Fibroblast of skin of scalp (primary cell): ENCODE results near the gene PRND. TPM values are rescaled to one million over a fixed set of nuclear protein-coding genes. Genes with fewer than 3 reads are reported as not detected.
"Not testable (repeated sequence)": the region's sequence is repeated elsewhere in the genome, so short reads cannot be mapped to it uniquely, and the experiment has no call there.

Experiments used
- DNase-seq: peaks from one replicate; pipeline ENCODE4 v3.0.0-alpha.2; 2013
- polyA plus RNA-seq, 2 experiments: library from polyadenylated mRNA; unstranded; fragments of 120-200 nt; gene quantifications; one replicate each; pipeline ENCODE4 v1.2.1, GENCODE V29; 2013; ENCODE audit not compliant: insufficient read length in 2 of 2

Gene PRND, protein sequence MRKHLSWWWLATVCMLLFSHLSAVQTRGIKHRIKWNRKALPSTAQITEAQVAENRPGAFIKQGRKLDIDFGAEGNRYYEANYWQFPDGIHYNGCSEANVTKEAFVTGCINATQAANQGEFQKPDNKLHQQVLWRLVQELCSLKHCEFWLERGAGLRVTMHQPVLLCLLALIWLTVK
- 0.16 TPM for polyA plus RNA-seq (2013, experiment 1 of 2; ENCODE audit: insufficient read length)
- 1.3 TPM for polyA plus RNA-seq (2013, experiment 2 of 2; ENCODE audit: insufficient read length)

DNA sequence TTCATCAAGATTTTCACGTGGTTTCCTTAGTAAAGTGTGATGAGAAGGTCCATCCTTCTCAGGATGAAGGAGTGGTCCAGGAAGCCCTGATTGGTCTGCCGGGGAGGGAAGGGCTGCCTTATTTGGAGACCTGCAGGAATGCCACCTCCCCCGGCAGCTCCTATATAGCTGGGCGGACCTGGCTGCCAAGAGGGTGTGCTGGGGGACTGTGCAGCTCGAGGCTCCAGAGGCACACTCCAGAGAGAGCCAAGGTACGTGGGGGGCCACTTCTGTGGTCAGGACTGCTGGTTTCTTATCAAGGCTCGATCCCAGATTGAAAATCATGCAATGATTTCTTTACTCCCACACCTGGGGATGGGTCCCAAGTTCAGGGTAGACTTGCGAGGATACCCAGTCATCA, at the start of gene PRND:
Gene PRND (plus strand): TSS at position 191 of the 400 bp plus-strand sequence. CDS start 2,643 bp downstream, outside the sequence.
- no peak for DNase-seq

DNA sequence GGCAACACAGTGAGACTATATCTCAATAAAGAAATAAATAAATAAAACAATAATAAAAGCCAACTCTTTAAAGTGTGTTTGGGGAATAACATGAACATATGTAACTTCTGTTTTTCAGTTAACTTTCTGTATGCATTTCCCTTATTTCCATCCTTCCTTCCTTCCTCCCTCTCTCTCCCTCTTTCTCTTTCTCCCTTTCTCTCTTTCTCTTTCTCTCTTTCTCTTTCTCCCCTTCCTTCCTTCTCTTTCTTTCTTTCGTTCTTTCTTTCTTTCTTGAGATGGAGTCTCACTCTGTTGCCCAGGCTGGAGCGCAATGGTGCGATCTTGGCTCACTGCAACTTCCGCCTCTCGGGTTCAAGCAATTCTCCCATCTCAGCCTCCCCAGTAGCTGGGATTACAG, 48.8 kb upstream of the PRND start:
- DNase-seq: no peak

DNA sequence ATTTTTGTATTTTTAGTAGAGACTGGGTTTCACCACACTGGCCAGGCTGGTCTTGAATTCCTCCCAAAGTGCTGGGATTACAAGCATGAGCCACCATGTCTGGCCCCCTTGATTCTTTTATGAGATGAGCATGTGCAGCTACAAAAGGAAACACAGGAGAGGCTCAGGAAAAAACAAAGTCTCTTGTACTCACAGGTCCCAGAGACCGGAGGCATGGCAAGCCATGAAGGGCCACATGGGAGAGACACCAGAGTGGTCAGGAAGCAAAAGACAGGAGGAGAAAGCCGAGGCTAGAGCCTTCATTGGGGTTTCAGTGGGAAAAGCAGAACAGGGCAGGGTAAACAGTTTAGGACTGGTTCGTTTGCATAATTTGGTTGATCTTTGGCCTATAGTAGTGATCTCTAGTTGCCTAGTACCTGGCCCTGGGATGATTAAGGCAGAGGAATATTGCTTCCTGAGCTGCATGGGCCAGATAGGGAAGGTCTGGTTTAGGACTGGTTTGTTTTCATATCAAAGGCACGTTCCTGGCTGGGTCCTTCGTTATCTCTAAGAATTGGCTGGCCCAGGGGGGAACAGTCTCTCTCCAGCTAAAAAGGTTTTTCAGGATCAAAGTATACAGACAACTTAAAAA, 48.2 kb upstream of the PRND start:
- DNase-seq: no peak

DNA sequence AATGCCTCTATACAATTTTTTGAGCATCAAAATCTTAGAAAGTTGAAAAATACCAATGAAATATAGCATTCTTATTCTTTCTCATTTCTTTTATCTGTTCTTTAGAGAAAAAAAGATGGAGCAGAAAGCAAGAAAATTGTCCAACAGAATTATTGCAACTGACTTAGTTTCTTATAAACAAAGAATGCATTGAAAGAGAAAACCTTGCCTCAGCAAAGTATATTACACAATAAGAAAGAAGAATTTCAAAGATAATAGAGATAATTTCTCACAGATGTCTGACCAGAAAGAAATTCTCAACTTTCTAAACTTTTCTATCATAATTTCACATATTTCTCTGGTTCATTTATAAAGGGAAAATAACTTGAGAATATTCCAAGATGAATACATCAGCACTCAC, 47.0 kb upstream of the PRND start:
- no peak for DNase-seq

DNA sequence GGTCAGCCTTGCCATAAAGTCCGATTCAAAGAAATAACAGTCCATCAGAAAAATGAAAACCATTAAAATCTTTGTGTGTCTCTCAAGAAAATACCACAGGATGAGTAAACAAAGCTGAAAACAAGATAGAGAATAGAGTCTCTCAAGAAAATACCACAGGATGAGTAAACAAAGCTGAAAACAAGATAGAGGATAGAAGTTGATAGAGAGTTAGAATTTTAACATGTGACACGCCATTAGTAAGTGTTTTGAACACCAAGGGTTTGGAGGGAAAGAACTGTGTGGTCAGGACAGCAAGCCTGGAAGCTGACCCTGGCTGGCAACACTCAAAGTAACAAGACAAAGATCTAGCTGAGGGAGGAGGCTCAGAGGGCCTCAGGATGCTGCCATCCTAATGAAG, 43.9 kb upstream of the PRND start:
- no peak for DNase-seq

- DNase-seq: no peak
These were observed 40.3 kb upstream of the PRND start for GRCh38 chr20:4681401-4681800.

DNA sequence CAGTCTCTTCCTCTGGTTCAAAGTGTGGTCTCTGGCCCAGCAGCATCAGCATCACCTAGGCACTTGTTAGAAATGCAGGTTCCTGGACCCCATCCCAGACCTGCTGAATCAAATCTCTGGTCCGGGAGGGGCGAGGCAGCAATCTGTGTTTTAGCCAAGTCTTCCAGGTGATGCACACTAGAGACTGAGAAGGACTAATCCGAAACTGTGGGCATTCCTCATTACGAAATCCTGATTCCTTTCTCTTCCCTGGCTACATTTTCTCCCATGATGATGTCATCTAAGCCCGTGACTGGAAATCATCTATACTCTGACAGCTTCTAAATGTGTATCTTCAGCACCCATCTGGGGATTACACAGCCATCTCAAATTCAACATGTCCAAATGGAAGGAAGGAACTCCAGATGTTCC, 39.7 kb upstream of the PRND start:
- peak; percentile 47 for DNase-seq

DNA sequence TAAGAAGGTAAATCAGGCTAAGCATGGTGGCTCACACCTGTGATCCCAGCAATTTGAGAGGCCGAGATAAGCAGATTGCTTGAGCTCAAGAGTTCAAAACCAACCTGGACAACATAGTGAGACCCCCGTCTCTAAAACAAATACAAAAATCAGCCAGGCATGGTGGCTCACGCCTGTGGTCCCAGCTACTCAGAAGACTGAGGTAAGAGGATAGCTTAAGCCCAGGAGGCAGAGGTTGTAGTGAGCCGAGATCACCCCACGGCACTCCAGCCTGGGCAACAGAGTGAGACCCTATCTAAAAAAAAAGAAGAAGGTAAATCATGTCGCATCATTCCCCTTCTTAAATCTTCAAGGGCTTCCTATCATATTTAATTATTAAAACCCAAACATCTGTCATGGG, 39.0 kb upstream of the PRND start:
- DNase-seq: no peak

DNA sequence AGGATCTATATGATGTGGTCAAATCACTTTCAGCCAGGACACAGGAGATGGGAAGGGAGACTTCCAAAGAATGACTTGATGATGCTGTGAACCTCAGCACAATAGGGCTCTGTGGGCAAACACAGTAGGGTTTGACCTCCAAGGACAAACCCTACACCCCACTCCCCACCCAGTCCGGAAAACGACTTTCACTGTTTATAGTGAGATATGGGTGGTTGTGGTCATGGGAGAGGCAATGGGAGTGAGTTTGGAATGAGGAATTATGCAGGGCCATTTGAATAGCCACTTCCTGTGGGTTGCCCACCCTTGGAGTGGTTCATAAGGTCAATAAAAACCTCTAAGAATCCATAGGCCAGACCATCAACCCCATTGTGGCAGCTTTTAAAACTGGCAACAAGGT, 38.4 kb upstream of the PRND start:
- DNase-seq: no peak

DNA sequence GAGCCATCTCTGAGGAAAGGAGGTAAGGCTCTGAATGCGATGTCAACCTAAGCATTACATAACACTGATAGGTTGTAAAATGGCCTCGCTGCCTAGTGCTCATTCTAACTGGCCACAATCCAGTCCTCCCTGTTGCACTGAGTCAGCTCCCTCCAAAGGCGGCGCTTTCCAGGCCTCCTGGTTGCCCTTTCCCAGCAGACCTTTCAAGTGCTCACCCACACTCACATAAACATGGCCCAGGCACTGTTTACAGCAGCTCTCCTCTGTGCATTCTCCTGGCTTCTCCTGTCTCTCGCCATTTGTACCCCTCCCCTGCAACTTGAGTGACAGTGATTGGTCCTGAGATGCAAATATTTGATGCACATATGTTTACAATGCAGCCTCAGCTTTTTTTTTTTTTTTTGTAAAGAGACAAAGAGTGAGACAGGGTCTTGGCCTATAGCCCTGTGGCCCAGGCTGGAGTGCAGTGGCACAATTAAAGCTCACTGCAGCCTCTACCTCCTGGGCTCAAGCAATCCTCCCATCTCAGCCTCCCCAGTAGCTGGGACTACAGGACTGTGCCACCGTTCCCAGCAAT, 36.8 kb upstream of the PRND start:
- no peak for DNase-seq

DNA sequence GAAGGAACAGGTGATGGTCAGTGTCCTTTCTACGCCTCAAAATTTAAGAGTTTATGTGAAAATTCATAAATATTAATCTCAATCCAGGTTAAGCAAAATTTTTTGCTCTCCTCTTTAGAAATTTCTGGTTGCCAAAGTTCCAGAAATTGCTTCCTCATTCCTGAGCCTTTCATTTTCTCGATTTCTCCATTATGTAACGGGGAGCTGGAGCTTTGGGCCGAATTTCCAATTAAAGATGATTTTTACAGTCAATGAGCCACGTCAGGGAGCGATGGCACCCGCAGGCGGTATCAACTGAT, 35.8 kb upstream of the PRND start:
- no peak for DNase-seq

- no peak for DNase-seq
These were observed 33.4 kb upstream of the PRND start for GRCh38 chr20:4688305-4688704.

DNA sequence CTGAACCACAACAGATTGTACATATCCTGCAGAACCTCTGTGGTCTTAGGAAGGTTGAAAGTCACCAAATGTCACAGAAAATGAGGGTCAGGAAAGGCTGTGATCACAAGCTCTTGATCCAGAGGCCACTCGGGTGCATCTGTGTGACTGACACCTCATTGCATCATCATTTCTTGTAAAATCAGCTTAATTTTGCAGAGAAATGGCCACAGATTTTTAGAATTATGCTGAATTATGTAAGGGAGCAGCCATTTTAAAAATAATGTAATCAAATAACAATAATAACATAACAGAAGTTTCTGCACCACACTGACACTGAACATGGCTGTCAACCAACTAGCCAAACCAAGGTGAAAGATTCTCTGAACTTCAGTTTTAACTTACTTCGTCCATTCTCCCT, 32.5 kb upstream of the PRND start:
- DNase-seq: no peak

GRCh38 chr20:4691753-4692152, 30.0 kb upstream of the PRND start:
- DNase-seq: no peak

DNA sequence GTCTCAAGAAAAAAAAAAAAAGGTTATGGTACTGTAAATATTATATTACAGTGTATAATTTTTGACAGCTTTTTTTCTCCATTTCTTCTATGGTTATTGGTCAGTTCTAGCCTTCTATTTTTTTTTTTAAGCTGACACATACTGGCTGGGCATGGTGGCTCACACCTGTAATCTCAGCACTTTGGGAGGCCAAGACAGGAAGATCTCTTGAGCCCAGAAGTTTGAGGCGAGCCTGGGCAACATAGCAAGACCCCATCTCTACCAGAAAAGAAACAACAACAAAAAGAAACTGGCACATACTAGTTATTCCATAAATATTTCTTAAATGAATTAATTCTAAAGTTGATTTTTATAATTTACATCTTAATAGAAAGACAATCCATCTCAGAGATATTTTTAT, 27.6 kb upstream of the PRND start:
- DNase-seq: no peak

GRCh38 chr20:4697189-4697830, 24.4 kb upstream of the PRND start:
- no peak for DNase-seq

DNA sequence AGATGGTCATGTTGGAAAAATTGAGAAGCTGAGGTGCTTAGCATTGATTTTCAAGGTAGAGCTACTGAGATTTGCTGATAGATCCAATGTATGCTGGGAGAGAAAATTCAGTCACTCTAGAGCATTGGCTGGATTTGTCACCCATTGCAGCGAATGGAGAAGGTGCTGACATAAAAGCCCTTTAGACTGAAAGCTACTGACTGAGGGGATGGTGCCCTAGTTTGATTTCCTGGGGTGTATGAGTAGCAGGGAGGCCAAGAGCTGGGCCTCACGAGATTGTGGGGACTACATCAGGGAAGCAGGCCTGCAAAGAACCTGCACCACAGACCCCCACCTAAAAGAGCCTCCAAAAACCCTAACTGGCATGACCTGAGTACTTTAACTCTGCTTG, 23.9 kb upstream of the PRND start:
- DNase-seq: no peak

GRCh38 chr20:4699216-4699615, 22.5 kb upstream of the PRND start:
- no peak for DNase-seq

- DNase-seq: no peak
These were observed 21.8 kb upstream of the PRND start for GRCh38 chr20:4699957-4700356.

- no peak for DNase-seq
These were observed 19.0 kb upstream of the PRND start for GRCh38 chr20:4702562-4703280.

- no peak for DNase-seq
These were observed 18.4 kb upstream of the PRND start for GRCh38 chr20:4703281-4703676.

GRCh38 chr20:4706941-4707340, 14.8 kb upstream of the PRND start:
- not testable (repeated sequence) for DNase-seq

GRCh38 chr20:4708036-4708435, 13.7 kb upstream of the PRND start:
- DNase-seq: no peak
